ENCODE measurements around the gene KLHL6.
"Not testable (repeated sequence)": the region's sequence is repeated elsewhere in the genome, so short reads cannot be mapped to it uniquely, and the experiment has no call there.

Gene KLHL6

GRCh38 chr3:183487016-183487415 lies 68.5 kb downstream of the KLHL6 start:
- DNase-seq (ENCODE audit: low read depth in 2 of 2), result no peak

GRCh38 chr3:183486472-183486871 lies 69.0 kb downstream of the KLHL6 start:
- no peak for DNase-seq (ENCODE audit: low read depth in 2 of 2)

- no peak for DNase-seq (ENCODE audit: low read depth in 2 of 2)
These were observed 69.9 kb downstream of the KLHL6 start for GRCh38 chr3:183485585-183485984.

- DNase-seq (ENCODE audit: low read depth in 2 of 2), result no peak
These were observed 70.4 kb downstream of the KLHL6 start for GRCh38 chr3:183485093-183485492.

GRCh38 chr3:183484431-183485075 lies 71.0 kb downstream of the KLHL6 start:
- no peak for DNase-seq (ENCODE audit: low read depth in 2 of 2)

GRCh38 chr3:183481582-183481981 lies 73.9 kb downstream of the KLHL6 start:
- no peak for DNase-seq (ENCODE audit: low read depth in 2 of 2)

- DNase-seq (ENCODE audit: low read depth in 2 of 2), result no peak
These were observed 77.0 kb downstream of the KLHL6 start for GRCh38 chr3:183478501-183478900.

GRCh38 chr3:183477801-183478456 lies 77.6 kb downstream of the KLHL6 start:
- no peak for DNase-seq (ENCODE audit: low read depth in 2 of 2)

GRCh38 chr3:183475764-183476162 lies 79.7 kb downstream of the KLHL6 start:
- DNase-seq (ENCODE audit: low read depth in 2 of 2), result not testable (repeated sequence)

- DNase-seq (ENCODE audit: low read depth in 2 of 2), result no peak
These were observed 80.3 kb downstream of the KLHL6 start for GRCh38 chr3:183475016-183475763.

GRCh38 chr3:183473969-183474368 lies 81.5 kb downstream of the KLHL6 start:
- DNase-seq (ENCODE audit: low read depth in 2 of 2), result no peak

- DNase-seq (ENCODE audit: low read depth in 2 of 2), result no peak
These were observed 83.4 kb downstream of the KLHL6 start for GRCh38 chr3:183472155-183472554.

- DNase-seq (ENCODE audit: low read depth in 2 of 2), result no peak
These were observed 87.1 kb downstream of the KLHL6 start for GRCh38 chr3:183468424-183468823.

GRCh38 chr3:183466575-183466974 lies 88.9 kb downstream of the KLHL6 start:
- DNase-seq (ENCODE audit: low read depth in 2 of 2), result no peak

- not testable (repeated sequence) for DNase-seq (ENCODE audit: low read depth in 2 of 2)
These were observed 89.8 kb downstream of the KLHL6 start for GRCh38 chr3:183465710-183466109.

- no peak for DNase-seq (ENCODE audit: low read depth in 2 of 2)
These were observed 91.0 kb downstream of the KLHL6 start for GRCh38 chr3:183464480-183464879.

GRCh38 chr3:183460081-183461055 lies 95.1 kb downstream of the KLHL6 start:
- DNase-seq (ENCODE audit: low read depth in 2 of 2), result no peak

- DNase-seq (ENCODE audit: low read depth in 2 of 2), result no peak
These were observed 100.4 kb downstream of the KLHL6 start for GRCh38 chr3:183455089-183455488.

- DNase-seq (ENCODE audit: low read depth in 2 of 2), result no peak
These were observed 101.4 kb downstream of the KLHL6 start for GRCh38 chr3:183454064-183454463.

- DNase-seq (ENCODE audit: low read depth in 2 of 2), result no peak
These were observed 105.7 kb downstream of the KLHL6 start for GRCh38 chr3:183449791-183450190.

- DNase-seq (ENCODE audit: low read depth in 2 of 2), result no peak
These were observed 106.1 kb downstream of the KLHL6 start for GRCh38 chr3:183449391-183449790.

Data from stimulated activated CD8-positive, alpha-beta memory T cell treated with anti-CD3 and anti-CD28 coated beads, Interleukin-15, amount 100 ng/mL, for 48 hours (primary cell).